ENCODE results near the gene SNCB.

GRCh38 chr5:176663566-176663965 lies 33.2 kb upstream of the SNCB start:
- TF ChIP-seq CTCF (IDR thresholded peaks at IDR 0.05) (no peak), ZFX (IDR thresholded peaks at IDR 0.05; ENCODE audit: borderline replicate concordance) (no peak)

Data from 22Rv1 (cell line).